Endothelial cell of umbilical vein (primary cell): ENCODE data around the gene SMAD2. TPM values are rescaled to one million over a fixed set of nuclear protein-coding genes. Genes with fewer than 3 reads are reported as not detected.

ENCODE experiments used
- BruUV-seq: library from RNA; stranded (reverse); fragments of 400-500 nt; replicated peaks from 2 replicates; lab custom pipeline; 2021; lab: Mats Ljungman, UMichigan
- CTCF ChIA-PET: fragments of 300-600, 350-600 bp; sonication (Branson Sonifier 250); formaldehyde crosslinking; loops from one replicate; lab custom pipeline; 2021; ENCODE audit warnings: antibody characterized with exemption, inconsistent platforms; lab: Charles Lee
- POLR2A ChIA-PET: fragments of 300-600, 350-600 bp; sonication (Branson Sonifier 250); formaldehyde crosslinking; loops from one replicate; lab custom pipeline; 2021; ENCODE audit warnings: antibody characterized with exemption, inconsistent platforms; lab: Charles Lee
- DNase-seq: peaks from one replicate; pipeline ENCODE4 v3.0.0-alpha.2; 2011; ENCODE audit warnings: low read depth, low spot score
- FAIRE-seq: peaks from 2 replicates; lab custom pipeline; 2011; peaks lifted over from hg19 to GRCh38; lab: Jason Lieb, UNC
- H2AFZ ChIP-seq: 2 replicates; pipeline ENCODE4 v1.6.0; 2012; ENCODE audit warnings: low read depth, low read length, control low read depth, inconsistent platforms
- H3K27ac ChIP-seq: 2 replicates; pipeline ENCODE4 v1.5.1; 2011; ENCODE audit warnings: low read depth, mild to moderate bottlenecking, control low read depth, low read length, moderate library complexity; ENCODE audit not compliant: insufficient read depth
- H3K27me3 ChIP-seq, 2 experiments: 2 replicates each; pipeline versions ENCODE4 v1.6.0 to v1.6.1; 2011; ENCODE audit warnings: low read length in 2 of 2, mixed read lengths in 1 of 2; ENCODE audit not compliant: control insufficient read depth in 2 of 2, insufficient read depth in 2 of 2
- H3K36me3 ChIP-seq, 2 experiments: 2 replicates in 1 of 2; 3 replicates in 1 of 2; pipeline ENCODE4 v1.5.1; 2011; ENCODE audit warnings: low read length in 2 of 2, mild to moderate bottlenecking in 1 of 2, moderate library complexity in 1 of 2; ENCODE audit not compliant: control insufficient read depth in 2 of 2, insufficient read depth in 2 of 2; ENCODE audit errors: extremely low read depth in 1 of 2
- H3K4me1 ChIP-seq: 3 replicates; pipeline ENCODE4 v1.5.1; 2011; ENCODE audit warnings: mild to moderate bottlenecking, low read length; ENCODE audit not compliant: control insufficient read depth, insufficient read depth; ENCODE audit errors: extremely low read depth
- H3K4me2 ChIP-seq: 2 replicates; pipeline ENCODE4 v1.6.1; 2011; ENCODE audit warnings: low read length, control low read depth, mixed read lengths; ENCODE audit not compliant: insufficient read depth
- H3K4me3 ChIP-seq, 3 experiments: fragments of 200-600 bp in 1 of 3; sonication (generic), shearing (Covaris generic) in 1 of 3; replicated peaks in 1 of 3; 2 replicates each; pipeline ENCODE4 v1.5.1; 2011 to 2016; ENCODE audit warnings: control low read depth in 3 of 3, low read length in 3 of 3, mild to moderate bottlenecking in 2 of 3, inconsistent platforms in 1 of 3, low read depth in 1 of 3, moderate library complexity in 1 of 3; ENCODE audit not compliant: insufficient read depth in 1 of 3
- H3K79me2 ChIP-seq: 2 replicates; pipeline ENCODE4 v1.6.0; 2012; ENCODE audit warnings: low read length, inconsistent platforms; ENCODE audit not compliant: control insufficient read depth, insufficient read depth
- H3K9ac ChIP-seq: replicated peaks from 2 replicates; pipeline ENCODE3; 2011; ENCODE audit warnings: low read length, control low read depth; ENCODE audit not compliant: insufficient read depth; ENCODE audit errors: extremely low read depth
- H3K9me1 ChIP-seq: replicated peaks from 3 replicates; pipeline ENCODE4 v1.6.0; 2011; ENCODE audit warnings: mild to moderate bottlenecking, low read length; ENCODE audit not compliant: control insufficient read depth, insufficient read depth; ENCODE audit errors: extremely low read depth
- H3K9me3 ChIP-seq: replicated peaks from 2 replicates; pipeline ENCODE4 v1.5.1; 2012; ENCODE audit warnings: low read length, inconsistent platforms; ENCODE audit not compliant: control insufficient read depth, insufficient read depth
- H4K20me1 ChIP-seq: replicated peaks from 2 replicates; pipeline ENCODE3; 2011; ENCODE audit warnings: mild to moderate bottlenecking, low read length; ENCODE audit not compliant: control insufficient read depth, insufficient read depth; ENCODE audit errors: extremely low read depth
- EZH2 ChIP-seq: IDR thresholded peaks from 2 replicates; pipeline ENCODE4 v1.6.1; 2012; ENCODE audit warnings: borderline replicate concordance, low read depth, mild to moderate bottlenecking, moderate library complexity, low read length, inconsistent platforms; ENCODE audit not compliant: severe bottlenecking
- FOS ChIP-seq: IDR thresholded peaks from 2 replicates; pipeline ENCODE4 v1.6.1; 2011; ENCODE audit warnings: mild to moderate bottlenecking, low read length, moderate library complexity, borderline replicate concordance; ENCODE audit not compliant: insufficient read depth
- GATA2 ChIP-seq: IDR thresholded peaks from 2 replicates; pipeline ENCODE4 v1.7.0; 2011; ENCODE audit warnings: low read depth, mild to moderate bottlenecking, moderate library complexity, mixed read lengths, low read length; ENCODE audit not compliant: insufficient read length, insufficient read depth
- JUN ChIP-seq: IDR thresholded peaks from 2 replicates; pipeline ENCODE4 v1.6.1; 2011; ENCODE audit warnings: borderline replicate concordance, low read depth; ENCODE audit not compliant: insufficient read length, insufficient read depth
- MYC ChIP-seq: IDR thresholded peaks from one replicate; pipeline ENCODE4 v1.6.1; 2011; ENCODE audit warnings: mild to moderate bottlenecking, low read depth, low read length
- POLR2A ChIP-seq: IDR thresholded peaks from 2 replicates; pipeline ENCODE4 v1.6.1; 2012; ENCODE audit warnings: low read depth, mild to moderate bottlenecking, control low read depth, low read length
- POLR2AphosphoS5 ChIP-seq: IDR thresholded peaks from 2 replicates; pipeline ENCODE4 v1.6.1; 2012; ENCODE audit warnings: low read depth, mild to moderate bottlenecking, control low read depth, low read length, moderate library complexity; ENCODE audit not compliant: insufficient read depth
- dilution Hi-C: fragments of 300-500 bp; cut with MboI; formaldehyde crosslinking; loops from one replicate; pipeline ENCODE4 v1.15.0; 2019; ENCODE audit warnings: low sequenced_read_pairs; ENCODE audit not compliant: extremely low pct_ligation_motif_present
- intact Hi-C: fragments of 100-400 bp; cut with micrococcal nuclease; formaldehyde crosslinking; loops from one replicate; pipeline ENCODE4 v1.10.0; 2022
- polyA plus RNA-seq, 4 experiments: library from polyadenylated mRNA; depleted of rRNA in 3 of 4; stranded (reverse) in 3 of 4; unstranded in 1 of 4; fragments of >200 nt; gene quantifications; 2 replicates each; pipeline versions ENCODE4 v1.2.1 to v1.2.3, GENCODE V29; 2011 to 2012; ENCODE audit warnings: missing spikeins in 1 of 4
- total RNA-seq: library from RNA; stranded (reverse); gene quantifications from 2 replicates; pipeline ENCODE4 v1.2.3, GENCODE V29; 2021
- TF ChIP-seq, protein P1 (sequence below), 2 donors: IDR thresholded peaks; 1 replicate in 1 of 2; 2 replicates in 1 of 2; pipeline ENCODE4 v1.5.1; 2011; ENCODE audit warnings: low read length in 2 of 2, mild to moderate bottlenecking in 2 of 2, moderate library complexity in 2 of 2, control low read depth in 1 of 2, inconsistent platforms in 1 of 2, low read depth in 1 of 2; ENCODE audit not compliant: insufficient read depth in 1 of 2; ENCODE audit errors: extremely low read depth in 1 of 2
- TF ChIP-seq, protein P2 (sequence below): IDR thresholded peaks from 2 replicates; pipeline ENCODE4 v1.6.1; 2011; ENCODE audit not compliant: insufficient read depth, insufficient read length

Gene SMAD2
- total and polyA plus RNA-seq, 2 donors (not counting 3 experiments of a cell fraction or from before 2014, with no cell fraction given) = 40.3 to 123 TPM

DNA sequence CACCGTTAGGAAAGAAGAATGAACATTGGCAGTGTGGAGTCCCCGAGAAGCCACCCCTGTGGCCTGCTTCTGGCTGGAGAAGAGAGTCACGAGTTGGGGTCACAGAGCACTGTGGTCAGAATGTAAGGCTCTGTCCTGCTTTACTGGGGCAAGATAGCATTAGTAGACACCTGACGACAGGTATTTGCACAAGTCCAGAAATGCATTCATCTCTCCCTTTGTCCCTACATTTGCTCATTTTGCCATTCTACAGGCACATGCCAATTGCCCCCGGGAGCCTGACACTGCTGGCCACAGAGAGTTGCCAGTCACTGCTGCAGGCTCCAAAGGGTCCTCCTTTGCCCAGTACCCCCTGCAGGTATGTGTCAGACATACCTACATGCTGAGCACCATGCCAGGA is 133.3 kb downstream of the SMAD2 start:
- BruUV-seq = no TSS peak
- CTCF ChIA-PET = interaction anchor here (0.6 kb wide), 1 partner anchor 320 kb away, joined by 3 read pairs; no protein-coding TSS in a partner anchor
- Histone ChIP-seq H3K27ac (no peak overlapping the region), H3K9me3 (no peaks in the 10 kb centered on the region), H3K36me3 (no peaks in the 10 kb centered on the region), H3K9me1 (no peaks in the 10 kb centered on the region), H3K9ac (no peak overlapping the region), H2AFZ (no peak overlapping the region), H3K4me1 (no peaks in the 10 kb centered on the region), H4K20me1 (no peaks in the 10 kb centered on the region), H3K27me3 (no peaks in the 10 kb centered on the region), H3K79me2 (no peaks in the 10 kb centered on the region), H3K4me2 (no peak overlapping the region), H3K4me3 (no peak overlapping the region)
- DNase-seq = no peak
- no peak for FAIRE-seq
- no peak for TF ChIP-seq EZH2
- no peak for TF ChIP-seq POLR2A
- no peak for TF ChIP-seq FOS
- no peak for TF ChIP-seq MYC
- TF ChIP-seq GATA2 = no peak
- no peak for TF ChIP-seq JUN
- TF ChIP-seq, protein P1, sequence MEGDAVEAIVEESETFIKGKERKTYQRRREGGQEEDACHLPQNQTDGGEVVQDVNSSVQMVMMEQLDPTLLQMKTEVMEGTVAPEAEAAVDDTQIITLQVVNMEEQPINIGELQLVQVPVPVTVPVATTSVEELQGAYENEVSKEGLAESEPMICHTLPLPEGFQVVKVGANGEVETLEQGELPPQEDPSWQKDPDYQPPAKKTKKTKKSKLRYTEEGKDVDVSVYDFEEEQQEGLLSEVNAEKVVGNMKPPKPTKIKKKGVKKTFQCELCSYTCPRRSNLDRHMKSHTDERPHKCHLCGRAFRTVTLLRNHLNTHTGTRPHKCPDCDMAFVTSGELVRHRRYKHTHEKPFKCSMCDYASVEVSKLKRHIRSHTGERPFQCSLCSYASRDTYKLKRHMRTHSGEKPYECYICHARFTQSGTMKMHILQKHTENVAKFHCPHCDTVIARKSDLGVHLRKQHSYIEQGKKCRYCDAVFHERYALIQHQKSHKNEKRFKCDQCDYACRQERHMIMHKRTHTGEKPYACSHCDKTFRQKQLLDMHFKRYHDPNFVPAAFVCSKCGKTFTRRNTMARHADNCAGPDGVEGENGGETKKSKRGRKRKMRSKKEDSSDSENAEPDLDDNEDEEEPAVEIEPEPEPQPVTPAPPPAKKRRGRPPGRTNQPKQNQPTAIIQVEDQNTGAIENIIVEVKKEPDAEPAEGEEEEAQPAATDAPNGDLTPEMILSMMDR (IDR thresholded peaks at IDR 0.05; ENCODE audit: extremely low read depth in 1 of 2, insufficient read depth in 1 of 2, low read depth in 1 of 2, low read length in 2 of 2) = no peak
- TF ChIP-seq, protein P2, sequence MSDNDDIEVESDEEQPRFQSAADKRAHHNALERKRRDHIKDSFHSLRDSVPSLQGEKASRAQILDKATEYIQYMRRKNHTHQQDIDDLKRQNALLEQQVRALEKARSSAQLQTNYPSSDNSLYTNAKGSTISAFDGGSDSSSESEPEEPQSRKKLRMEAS = no peak
- no peak for TF ChIP-seq POLR2AphosphoS5
- POLR2A ChIA-PET = no interaction called here
- intact Hi-C loops = no loop called here
- dilution Hi-C loops = no loop called here
